LoVo (cell line): ENCODE results near the gene TIAM2.

Source experiments
- DNase-seq: peaks from one replicate; pipeline ENCODE4 v3.0.0-alpha.2; 2016; ENCODE audit warnings: low spot score

The TIAM2 gene

GRCh38 chr6:155235087-155235486 is 240.0 kb downstream of the TIAM2 start:
- DNase-seq = no peak

GRCh38 chr6:155237613-155238012 is 242.5 kb downstream of the TIAM2 start:
- DNase-seq = no peak

- no peak for DNase-seq
Observed at GRCh38 chr6:155240905-155241600, 245.9 kb downstream of the TIAM2 start.

GRCh38 chr6:155241966-155242365 is 246.9 kb downstream of the TIAM2 start:
- no peak for DNase-seq

- no peak for DNase-seq
Observed at GRCh38 chr6:155244434-155244833, 249.3 kb downstream of the TIAM2 start.

GRCh38 chr6:155245193-155245592 is 250.1 kb downstream of the TIAM2 start:
- no peak for DNase-seq

- DNase-seq = no peak
Observed at GRCh38 chr6:155245831-155246230, 250.7 kb downstream of the TIAM2 start.

GRCh38 chr6:155246825-155247224 is 251.7 kb downstream of the TIAM2 start:
- no peak for DNase-seq

- DNase-seq = no peak
Observed at GRCh38 chr6:155247618-155248007, 252.5 kb downstream of the TIAM2 start.

- DNase-seq = peak; percentile 9
Observed at GRCh38 chr6:155248008-155249001, 253.2 kb downstream of the TIAM2 start.

- DNase-seq = no peak
Observed at GRCh38 chr6:155250701-155251381, 255.7 kb downstream of the TIAM2 start.

- no peak for DNase-seq
Observed at GRCh38 chr6:155252581-155252980, 257.5 kb downstream of the TIAM2 start.

GRCh38 chr6:155253337-155253736 is 258.2 kb downstream of the TIAM2 start:
- no peak for DNase-seq

- no peak for DNase-seq
Observed at GRCh38 chr6:155254139-155254538, 259.0 kb downstream of the TIAM2 start.

- no peak for DNase-seq
Observed at GRCh38 chr6:155256122-155256795, 261.1 kb downstream of the TIAM2 start.

- no peak for DNase-seq
Observed at GRCh38 chr6:155257796-155258195, 262.7 kb downstream of the TIAM2 start.

GRCh38 chr6:155259204-155259603 is 264.1 kb downstream of the TIAM2 start:
- no peak for DNase-seq

- DNase-seq = no peak
Observed at GRCh38 chr6:155259897-155260296, 264.8 kb downstream of the TIAM2 start.

- no peak for DNase-seq
Observed at GRCh38 chr6:155260686-155261085, 265.6 kb downstream of the TIAM2 start.

- DNase-seq = no peak
Observed at GRCh38 chr6:155261111-155261900, 266.2 kb downstream of the TIAM2 start.

- no peak for DNase-seq
Observed at GRCh38 chr6:155262655-155263054, 267.5 kb downstream of the TIAM2 start.
